HEK293 (cell line): ENCODE measurements around the gene PTPRN2.

Experiments used
- CTCF ChIA-PET: fragments of 350-600 bp; formaldehyde crosslinking; extraction: SDS; loops from one replicate; lab custom pipeline; 2021; ENCODE audit warnings: antibody characterized with exemption; lab: Yijun Ruan, JAX
- POLR2A ChIA-PET: fragments of 300-600 bp; formaldehyde crosslinking; extraction: SDS; loops from one replicate; lab custom pipeline; 2020; ENCODE audit warnings: antibody characterized with exemption, inconsistent platforms; lab: Yijun Ruan, JAX
- H3K27ac ChIP-seq: fragments of 200-500 bp; sonication (Bioruptor generic); 2 replicates; pipeline ENCODE4 v1.5.1; 2014; ENCODE audit warnings: low read depth, low read length, control low read depth, inconsistent platforms; ENCODE audit errors: extremely low read depth
- H3K36me3 ChIP-seq, 2 experiments: fragments of 200-500 bp in 1 of 2; sonication (Bioruptor generic) in 1 of 2; 1 replicate in 1 of 2; 2 replicates in 1 of 2; pipeline ENCODE4 v1.5.1; 2014 to 2017; ENCODE audit warnings: inconsistent platforms in 2 of 2, low read length in 2 of 2; ENCODE audit not compliant: control insufficient read depth in 2 of 2, insufficient read depth in 1 of 2
- H3K4me1 ChIP-seq: fragments of 200-500 bp; sonication (Bioruptor generic); 2 replicates; pipeline ENCODE4 v1.5.1; 2014; ENCODE audit warnings: mild to moderate bottlenecking, low read length, inconsistent platforms; ENCODE audit not compliant: control insufficient read depth, insufficient read depth
- H3K4me3 ChIP-seq: 2 replicates; pipeline ENCODE4 v1.5.1; 2011; ENCODE audit warnings: low read depth, mild to moderate bottlenecking, control low read depth, low read length, moderate library complexity
- H3K9me3 ChIP-seq: fragments of 200-500 bp; sonication (Bioruptor generic); 2 replicates; pipeline ENCODE4 v1.5.1; 2014; ENCODE audit warnings: low read depth, low read length, inconsistent platforms; ENCODE audit not compliant: control insufficient read depth, insufficient read depth
- BCL11B ChIP-seq: fragments of 450-650 bp; formaldehyde crosslinking; IDR thresholded peaks from 2 replicates; pipeline ENCODE4 v1.5.1; 2016; ENCODE audit warnings: low read depth, missing biosample characterization, missing genetic modification characterization
- CTCF ChIP-seq: fragments of 450-650 bp; formaldehyde crosslinking; IDR thresholded peaks from 2 replicates; pipeline ENCODE4 v1.5.1; 2016; ENCODE audit warnings: missing biosample characterization, missing genetic modification characterization
- ELK4 ChIP-seq: IDR thresholded peaks from 2 replicates; pipeline ENCODE4 v1.6.1; 2011; ENCODE audit warnings: mild to moderate bottlenecking, low read depth, low read length, borderline replicate concordance
- HOXA7 ChIP-seq: sonication (generic); formaldehyde crosslinking; IDR thresholded peaks from 2 replicates; pipeline ENCODE4 v1.8.1; 2022; ENCODE audit warnings: missing genetic modification reagents, borderline replicate concordance
- HOXD13 ChIP-seq: sonication (generic); formaldehyde crosslinking; IDR thresholded peaks from 2 replicates; pipeline ENCODE4 v1.8.0; 2022; ENCODE audit warnings: missing genetic modification reagents, borderline replicate concordance
- MEIS1 ChIP-seq: sonication (generic); formaldehyde crosslinking; IDR thresholded peaks from 2 replicates; pipeline ENCODE4 v1.8.1; 2022; ENCODE audit warnings: missing genetic modification reagents, mild to moderate bottlenecking, borderline replicate concordance
- SP7 ChIP-seq: fragments of 450-650 bp; formaldehyde crosslinking; IDR thresholded peaks from 2 replicates; pipeline ENCODE4 v1.5.1; 2016; ENCODE audit warnings: missing biosample characterization, missing genetic modification characterization
- WT1 ChIP-seq: fragments of 450-650 bp; formaldehyde crosslinking; IDR thresholded peaks from 2 replicates; pipeline ENCODE4 v1.5.1; 2016; ENCODE audit warnings: missing biosample characterization, missing genetic modification characterization
- ZBTB44 ChIP-seq: fragments of 450-650 bp; IDR thresholded peaks from 2 replicates; pipeline ENCODE4 v1.5.1; 2018; ENCODE audit warnings: missing biosample characterization, mild to moderate bottlenecking, missing genetic modification characterization
- ZBTB6 ChIP-seq: fragments of 450-650 bp; formaldehyde crosslinking; IDR thresholded peaks from 2 replicates; pipeline ENCODE4 v1.5.1; 2017; ENCODE audit warnings: missing biosample characterization, missing genetic modification characterization
- ZNF10 ChIP-seq: fragments of 450-650 bp; formaldehyde crosslinking; IDR thresholded peaks from 2 replicates; pipeline ENCODE4 v1.5.1; 2017; ENCODE audit warnings: missing biosample characterization, missing genetic modification characterization
- ZNF121 ChIP-seq: fragments of 450-650 bp; formaldehyde crosslinking; IDR thresholded peaks from 2 replicates; pipeline ENCODE4 v1.5.1; 2016; ENCODE audit warnings: missing biosample characterization, missing genetic modification characterization
- ZNF132 ChIP-seq: fragments of 450-650 bp; formaldehyde crosslinking; IDR thresholded peaks from 2 replicates; pipeline ENCODE4 v1.5.1; 2017; ENCODE audit warnings: missing biosample characterization, missing genetic modification characterization, borderline replicate concordance
- ZNF140 ChIP-seq: fragments of 450-650 bp; formaldehyde crosslinking; IDR thresholded peaks from 2 replicates; pipeline ENCODE4 v1.5.1; 2016; ENCODE audit warnings: missing biosample characterization, missing genetic modification characterization
- ZNF184 ChIP-seq: fragments of 450-650 bp; IDR thresholded peaks from 2 replicates; pipeline ENCODE4 v1.5.1; 2018; ENCODE audit warnings: missing biosample characterization, mild to moderate bottlenecking, missing genetic modification characterization
- ZNF391 ChIP-seq: fragments of 450-650 bp; formaldehyde crosslinking; IDR thresholded peaks from 2 replicates; pipeline ENCODE4 v1.5.1; 2016; ENCODE audit warnings: low read depth, missing biosample characterization, missing genetic modification characterization, borderline replicate concordance
- ZNF398 ChIP-seq: fragments of 450-650 bp; formaldehyde crosslinking; IDR thresholded peaks from 2 replicates; pipeline ENCODE4 v1.5.1; 2017; ENCODE audit warnings: missing biosample characterization, missing genetic modification characterization
- ZNF510 ChIP-seq: fragments of 450-650 bp; formaldehyde crosslinking; IDR thresholded peaks from 2 replicates; pipeline ENCODE4 v1.5.1; 2018; ENCODE audit warnings: mild to moderate bottlenecking, missing genetic modification characterization, missing biosample characterization; ENCODE audit not compliant: insufficient replicate concordance
- ZNF513 ChIP-seq: fragments of 450-650 bp; IDR thresholded peaks from 2 replicates; pipeline ENCODE4 v1.5.1; 2018; ENCODE audit warnings: missing biosample characterization, missing genetic modification characterization
- ZNF529 ChIP-seq: fragments of 450-650 bp; formaldehyde crosslinking; IDR thresholded peaks from 2 replicates; pipeline ENCODE4 v1.5.1; 2017; ENCODE audit warnings: missing genetic modification characterization, missing biosample characterization; ENCODE audit not compliant: insufficient replicate concordance
- ZNF549 ChIP-seq: fragments of 450-650 bp; IDR thresholded peaks from 2 replicates; pipeline ENCODE4 v1.5.1; 2018; ENCODE audit warnings: missing biosample characterization, missing genetic modification characterization, mild to moderate bottlenecking, inconsistent platforms, moderate library complexity
- ZNF585B ChIP-seq: fragments of 450-650 bp; formaldehyde crosslinking; IDR thresholded peaks from 2 replicates; pipeline ENCODE4 v1.5.1; 2016; ENCODE audit warnings: missing biosample characterization, missing genetic modification characterization
- ZXDB ChIP-seq: fragments of 450-650 bp; formaldehyde crosslinking; IDR thresholded peaks from 2 replicates; pipeline ENCODE4 v1.5.1; 2016; ENCODE audit warnings: missing biosample characterization, missing genetic modification characterization

Gene PTPRN2

GRCh38 chr7:157646551-157646950 is 941.1 kb downstream of the PTPRN2 start (continued):
- TF ChIP-seq ZBTB6: no peak

- TF ChIP-seq CTCF (tag by site-specific recombination) (no peak), HOXA7 (CRISPR knock-in tag) (no peak), ZNF132 (tag by site-specific recombination) (no peak), ZNF10 (no peak), ZNF529 (no peak)
- Histone ChIP-seq H3K4me3 (no peak overlapping the region), H3K9me3 (no peaks in the 10 kb centered on the region), H3K4me1 (no peaks in the 10 kb centered on the region), H3K36me3 (no peaks in the 10 kb centered on the region), H3K27ac (no peak overlapping the region)
- CTCF ChIA-PET: no interaction called here
- POLR2A ChIA-PET: no interaction called here
Measured at GRCh38 chr7:157645539-157645938, 942.1 kb downstream of the PTPRN2 start.

- H3K9me3 ChIP-seq: no peaks in the 10 kb centered on the region
- no peaks in the 10 kb centered on the region for H3K36me3 ChIP-seq
- H3K27ac ChIP-seq: no peak overlapping the region
- no peak overlapping the region for H3K4me3 ChIP-seq
- ChIA-PET CTCF (no interaction called here), POLR2A (no interaction called here)
- no peak for TF ChIP-seq SP7 (tag by site-specific recombination)
- no peak for TF ChIP-seq ZNF585B
- TF ChIP-seq ZNF391: no peak
- TF ChIP-seq ZNF121 (tag by site-specific recombination): no peak
- TF ChIP-seq WT1 (tag by site-specific recombination): no peak
- TF ChIP-seq ZXDB: no peak
- no peak for TF ChIP-seq HOXD13
- TF ChIP-seq ZBTB44 (tag by site-specific recombination): no peak
- no peak for TF ChIP-seq ZNF398 (tag by site-specific recombination)
- no peaks in the 10 kb centered on the region for H3K4me1 ChIP-seq
Measured at GRCh38 chr7:157644946-157645345, 942.7 kb downstream of the PTPRN2 start.

- Histone ChIP-seq H3K27ac (no peak overlapping the region), H3K36me3 (no peaks in the 10 kb centered on the region), H3K4me1 (no peaks in the 10 kb centered on the region), H3K9me3 (no peaks in the 10 kb centered on the region), H3K4me3 (no peak overlapping the region)
- CTCF ChIA-PET: no interaction called here
- POLR2A ChIA-PET: no interaction called here
- no peak for TF ChIP-seq ZNF184 (tag by site-specific recombination)
- TF ChIP-seq ZNF510: no peak
- no peak for TF ChIP-seq ELK4
- no peak for TF ChIP-seq ZNF140 (tag by site-specific recombination)
- no peak for TF ChIP-seq BCL11B
- TF ChIP-seq WT1 (tag by site-specific recombination): no peak
- TF ChIP-seq ZNF513 (tag by site-specific recombination): no peak
- no peak for TF ChIP-seq MEIS1 (CRISPR knock-in tag)
- TF ChIP-seq ZNF549 (tag by site-specific recombination): no peak
Measured at GRCh38 chr7:157643525-157643970, 944.1 kb downstream of the PTPRN2 start.
